Stimulated activated CD4-positive, alpha-beta T cell treated with anti-CD3 and anti-CD28 coated beads, Interleukin-12 subunit alpha, Interleukin-12 subunit beta, amount 100 ng/mL, for 24 hours (primary cell): ENCODE measurements around the gene KCNH2.
A peak's percentile ranks its signal among the peaks of the same experiment; 100 is the strongest.
"Not testable (repeated sequence)": the region's sequence is repeated elsewhere in the genome, so short reads cannot be mapped to it uniquely, and the experiment has no call there.

Experiments
- DNase-seq, 2 experiments: peaks; one replicate each; pipeline ENCODE4 v3.0.0-alpha.2; 2020; ENCODE audit warnings: low read depth in 2 of 2

KCNH2 gene, protein sequence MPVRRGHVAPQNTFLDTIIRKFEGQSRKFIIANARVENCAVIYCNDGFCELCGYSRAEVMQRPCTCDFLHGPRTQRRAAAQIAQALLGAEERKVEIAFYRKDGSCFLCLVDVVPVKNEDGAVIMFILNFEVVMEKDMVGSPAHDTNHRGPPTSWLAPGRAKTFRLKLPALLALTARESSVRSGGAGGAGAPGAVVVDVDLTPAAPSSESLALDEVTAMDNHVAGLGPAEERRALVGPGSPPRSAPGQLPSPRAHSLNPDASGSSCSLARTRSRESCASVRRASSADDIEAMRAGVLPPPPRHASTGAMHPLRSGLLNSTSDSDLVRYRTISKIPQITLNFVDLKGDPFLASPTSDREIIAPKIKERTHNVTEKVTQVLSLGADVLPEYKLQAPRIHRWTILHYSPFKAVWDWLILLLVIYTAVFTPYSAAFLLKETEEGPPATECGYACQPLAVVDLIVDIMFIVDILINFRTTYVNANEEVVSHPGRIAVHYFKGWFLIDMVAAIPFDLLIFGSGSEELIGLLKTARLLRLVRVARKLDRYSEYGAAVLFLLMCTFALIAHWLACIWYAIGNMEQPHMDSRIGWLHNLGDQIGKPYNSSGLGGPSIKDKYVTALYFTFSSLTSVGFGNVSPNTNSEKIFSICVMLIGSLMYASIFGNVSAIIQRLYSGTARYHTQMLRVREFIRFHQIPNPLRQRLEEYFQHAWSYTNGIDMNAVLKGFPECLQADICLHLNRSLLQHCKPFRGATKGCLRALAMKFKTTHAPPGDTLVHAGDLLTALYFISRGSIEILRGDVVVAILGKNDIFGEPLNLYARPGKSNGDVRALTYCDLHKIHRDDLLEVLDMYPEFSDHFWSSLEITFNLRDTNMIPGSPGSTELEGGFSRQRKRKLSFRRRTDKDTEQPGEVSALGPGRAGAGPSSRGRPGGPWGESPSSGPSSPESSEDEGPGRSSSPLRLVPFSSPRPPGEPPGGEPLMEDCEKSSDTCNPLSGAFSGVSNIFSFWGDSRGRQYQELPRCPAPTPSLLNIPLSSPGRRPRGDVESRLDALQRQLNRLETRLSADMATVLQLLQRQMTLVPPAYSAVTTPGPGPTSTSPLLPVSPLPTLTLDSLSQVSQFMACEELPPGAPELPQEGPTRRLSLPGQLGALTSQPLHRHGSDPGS

DNA sequence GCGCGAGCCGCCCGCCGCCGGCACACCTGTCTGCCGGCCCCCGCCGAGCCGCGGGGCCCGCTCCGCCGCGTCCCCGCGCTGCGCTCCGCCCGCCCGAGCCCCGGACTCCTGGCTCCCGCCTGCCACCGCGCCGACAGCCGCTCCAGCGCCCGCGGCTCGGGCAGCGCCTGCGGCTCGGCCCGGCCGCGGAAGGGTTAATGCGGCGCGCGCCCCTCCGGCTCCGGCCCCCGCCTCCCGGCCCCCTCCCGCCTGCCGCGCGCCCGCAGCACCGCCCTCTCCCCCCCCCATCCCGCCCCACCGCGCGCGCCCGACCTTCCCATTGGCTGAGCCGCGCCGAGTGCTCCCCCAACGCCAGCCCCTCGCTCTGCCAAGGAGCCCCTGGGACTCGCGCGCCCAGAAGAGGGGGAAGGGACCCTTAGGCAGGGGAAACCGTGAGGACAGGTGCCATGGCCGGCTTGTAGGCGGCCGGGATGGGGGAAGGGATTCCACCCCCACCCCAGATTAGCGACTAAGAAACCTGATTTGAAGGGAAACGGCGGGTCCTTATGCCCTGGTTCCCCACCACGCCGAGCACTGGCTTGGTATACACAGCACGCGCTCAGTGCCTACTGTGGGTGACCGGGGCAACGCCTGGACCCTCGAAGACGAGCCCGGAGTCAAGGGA, at the start of gene KCNH2:
Gene KCNH2, minus strand, starts transcription at position 196 of the 664 bp plus-strand sequence. CDS start 408 bp downstream, outside the sequence.
- no peak for DNase-seq

DNA sequence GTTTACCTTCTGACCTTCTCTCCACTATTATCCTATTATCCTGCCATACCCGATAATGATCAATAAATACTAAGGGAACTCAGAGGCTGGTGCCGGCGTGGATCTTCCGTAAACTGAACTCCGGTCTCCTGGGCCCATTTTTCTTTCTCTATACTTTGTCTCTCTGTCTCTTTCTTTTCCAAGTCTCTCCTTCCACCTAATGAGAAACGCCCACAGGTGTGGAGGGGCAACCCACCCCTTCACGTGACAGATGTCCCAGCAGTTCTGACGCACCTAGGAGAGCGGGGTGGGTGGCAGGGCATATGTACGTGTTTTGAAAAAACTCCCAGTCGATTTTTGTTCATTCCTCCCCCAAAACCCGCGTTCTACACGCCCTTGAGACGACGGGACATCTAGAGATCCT, 49.6 kb upstream of the KCNH2 start:
- DNase-seq, result not testable (repeated sequence)

DNA sequence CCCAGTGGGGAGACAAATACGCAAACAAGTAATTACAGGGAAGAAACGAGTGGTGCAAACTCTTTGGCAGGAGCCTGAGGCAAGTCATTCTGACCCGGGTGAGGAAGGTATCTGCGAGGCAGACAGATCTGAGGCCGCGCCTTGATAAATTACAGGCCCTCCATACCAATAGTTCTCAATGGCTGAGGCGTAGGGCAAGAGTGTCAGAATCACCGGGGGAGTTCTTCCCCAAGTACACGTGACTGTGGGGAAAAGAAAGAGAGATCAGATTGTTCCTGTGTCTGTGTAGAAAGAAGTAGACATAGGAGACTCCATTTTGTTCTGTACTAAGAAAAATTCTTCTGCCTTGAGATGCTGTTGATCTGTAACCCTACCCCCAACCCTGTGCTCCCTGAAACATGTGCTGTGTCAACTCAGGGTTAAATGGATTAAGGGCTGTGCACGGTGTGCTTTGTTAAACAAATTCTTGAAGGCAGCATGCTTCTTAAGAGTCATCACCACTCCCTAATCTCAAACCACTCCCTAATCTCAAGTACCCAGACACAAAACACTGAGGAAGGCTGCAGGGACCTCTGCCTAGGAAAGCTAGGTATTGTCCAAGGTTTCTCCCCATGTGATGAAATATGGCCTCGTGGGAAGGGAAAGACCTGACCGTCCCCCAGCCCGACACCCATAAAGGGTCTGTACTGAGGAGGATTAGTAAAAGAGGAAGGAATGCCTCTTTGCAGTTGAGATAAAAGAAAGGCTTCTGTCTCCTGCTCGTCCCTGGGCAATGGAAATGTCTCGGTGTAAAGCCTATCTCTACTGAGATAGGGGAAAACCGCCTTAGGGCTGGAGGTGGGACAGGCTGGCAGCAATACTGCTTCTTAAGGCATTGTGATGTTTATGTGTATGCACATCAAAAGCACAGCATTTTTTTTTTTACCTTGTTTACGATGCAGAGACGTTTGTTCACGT, 48.9 kb upstream of the KCNH2 start:
- not testable (repeated sequence) for DNase-seq

DNA sequence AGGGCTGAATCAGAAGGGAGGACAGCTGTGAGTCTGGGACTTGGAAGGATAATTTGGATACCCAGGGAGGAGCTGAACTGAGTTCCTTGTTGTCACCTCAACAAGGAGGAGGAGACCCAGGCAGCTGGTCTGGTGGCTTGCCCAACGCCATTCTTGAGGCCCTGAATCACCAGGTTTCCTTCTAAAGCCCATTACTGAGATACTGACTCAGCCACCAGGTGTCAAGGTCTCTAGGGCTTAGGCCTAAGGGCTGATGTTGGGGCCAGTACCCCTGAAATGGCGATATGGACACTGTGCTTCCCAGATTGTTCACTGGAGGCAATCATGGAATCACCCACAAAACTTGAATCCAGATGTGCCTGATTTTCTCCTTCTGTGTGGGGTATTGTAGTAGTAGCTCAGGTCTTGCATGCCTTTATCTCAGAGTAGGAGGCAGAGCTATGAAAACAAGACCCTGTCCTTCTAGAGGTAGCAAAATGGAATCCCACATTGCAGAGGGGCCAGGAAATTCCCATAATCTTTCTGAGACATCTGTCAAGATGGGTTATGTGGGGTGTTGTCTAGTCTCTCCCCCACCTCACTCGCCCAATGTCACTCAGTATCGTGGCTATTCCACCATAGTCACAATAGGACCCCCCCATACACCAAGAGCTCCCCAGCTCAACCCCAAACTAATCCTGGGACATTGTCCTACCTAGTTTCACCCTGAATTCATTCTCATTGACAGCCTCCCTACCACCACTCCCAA, 48.0 kb upstream of the KCNH2 start:
- DNase-seq, result no peak

DNA sequence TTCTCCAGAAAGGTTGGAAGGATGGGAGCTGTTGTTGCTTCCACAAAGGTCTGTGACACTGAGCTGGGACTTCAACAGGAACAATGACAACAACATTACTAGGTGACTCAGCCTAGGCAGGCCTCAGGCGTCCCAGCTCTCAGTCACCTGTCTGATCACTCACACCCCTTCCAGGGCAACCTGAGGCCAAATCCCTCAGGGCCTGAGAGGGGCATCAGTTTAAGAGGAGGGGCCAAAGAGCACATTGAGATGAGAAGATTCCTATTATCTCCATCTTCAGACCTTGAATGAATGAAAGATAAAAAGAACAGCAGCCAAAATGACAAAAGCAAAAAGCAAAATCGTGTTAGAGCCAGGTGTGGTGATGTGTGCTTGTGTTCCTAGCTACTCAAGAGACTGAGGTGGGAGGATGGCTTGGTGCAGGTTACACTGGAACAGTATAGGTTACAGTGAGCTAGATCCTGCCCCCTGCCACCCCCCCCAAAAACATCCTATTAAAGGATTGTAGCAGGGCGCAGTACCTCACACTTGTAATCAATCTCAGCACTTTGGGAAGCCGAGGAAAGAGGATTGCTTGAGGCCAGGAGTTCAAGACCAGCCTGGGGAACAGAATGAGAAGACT, 46.4 kb upstream of the KCNH2 start, which contains the start of gene ATG9B:
Gene ATG9B, minus strand, starts transcription at position 60 of the 622 bp plus-strand sequence. CDS start 71 bp downstream, outside the sequence.
- DNase-seq, result no peak

DNA sequence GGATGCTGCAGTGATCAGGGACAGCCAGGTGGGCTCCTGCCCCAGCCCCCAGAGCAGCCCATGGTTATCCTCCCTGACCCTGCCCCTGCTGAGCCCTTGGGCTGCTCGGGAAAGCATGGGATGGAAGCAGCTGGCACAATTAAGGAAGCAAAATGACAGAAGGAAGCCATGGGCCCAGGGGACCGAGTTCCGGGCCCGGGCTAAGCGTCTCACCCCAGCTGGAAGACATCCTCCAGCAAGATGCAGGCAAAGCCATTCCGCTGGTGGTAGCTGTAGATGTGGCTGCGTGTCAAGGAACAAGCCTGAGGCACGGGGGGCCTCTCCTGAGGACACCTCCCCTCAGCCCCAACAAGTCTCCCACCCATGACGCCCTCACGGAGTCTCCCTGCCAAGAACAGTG, 45.1 kb upstream of the KCNH2 start:
- no peak for DNase-seq

DNA sequence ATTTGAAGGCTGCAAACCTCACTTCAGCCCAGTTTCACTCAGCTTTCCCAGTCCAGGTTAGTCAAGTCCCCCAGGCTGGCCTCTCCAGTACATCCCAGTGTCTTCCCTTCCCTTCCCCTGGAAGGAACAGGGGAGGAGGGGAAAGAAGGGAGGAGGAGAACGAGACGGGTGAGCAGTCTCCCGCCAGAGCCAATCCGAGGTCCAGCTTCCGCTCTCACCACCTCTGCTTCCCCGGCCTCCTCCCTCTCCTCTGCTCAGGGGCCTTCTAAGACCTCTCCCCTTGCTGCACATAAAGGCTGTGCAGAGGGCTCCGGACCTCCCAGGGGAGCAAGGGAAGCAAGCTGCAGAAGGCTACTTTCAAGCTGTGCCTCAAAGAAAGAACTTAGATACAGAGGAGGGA, 42.1 kb upstream of the KCNH2 start:
- DNase-seq, result no peak

DNA sequence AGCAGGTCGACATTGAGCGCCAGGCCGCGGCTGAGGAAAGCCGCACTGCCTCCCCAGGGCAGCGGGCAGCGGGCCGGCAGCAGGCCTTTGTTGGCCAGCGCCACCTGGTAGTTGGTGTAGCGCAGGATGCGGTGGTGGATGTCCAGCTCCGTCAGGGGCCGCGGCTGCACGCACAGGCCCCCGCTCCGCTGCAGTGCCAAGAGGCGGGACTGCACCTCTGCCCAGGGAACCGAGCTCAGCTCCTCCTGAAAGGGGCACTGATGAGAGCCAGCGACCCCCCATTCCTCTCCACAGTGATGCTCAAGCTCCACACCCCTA, 41.0 kb upstream of the KCNH2 start:
- no peak for DNase-seq

DNA sequence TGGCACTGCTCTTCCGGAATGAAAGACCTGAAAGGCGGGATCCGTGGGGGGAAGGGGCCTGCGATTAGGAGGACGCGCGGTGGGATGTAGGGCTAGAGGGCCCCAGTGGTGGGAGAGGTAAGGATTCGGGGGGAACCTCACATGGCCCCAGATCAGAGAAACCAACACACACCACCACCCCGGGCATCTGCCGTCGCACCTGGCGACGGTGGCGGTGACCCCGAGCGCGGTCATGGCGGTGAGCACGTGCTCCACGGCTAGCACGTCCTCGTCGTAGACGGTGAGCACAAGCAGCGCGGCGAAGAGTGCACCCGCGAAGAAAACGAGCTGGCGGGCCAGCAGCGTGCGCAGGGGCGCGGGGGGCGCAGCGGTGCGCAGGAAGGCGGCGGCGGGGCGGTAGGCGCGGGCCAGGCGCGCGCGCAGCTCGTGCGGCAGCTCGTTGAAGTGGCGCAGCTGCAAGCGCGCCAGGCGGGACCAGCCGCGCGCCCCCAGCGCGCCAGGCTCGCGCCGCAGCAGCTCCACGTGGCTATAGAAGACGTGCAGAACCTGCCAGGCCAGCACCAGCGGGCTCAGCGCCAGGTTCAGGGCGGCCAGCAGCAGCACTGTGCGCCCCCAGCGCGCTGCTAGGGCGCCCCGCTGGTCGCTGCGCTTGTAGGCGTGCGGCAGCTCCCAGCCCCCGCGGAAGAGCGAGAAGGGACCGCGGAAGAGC, 40.5 kb upstream of the KCNH2 start:
- DNase-seq, result no peak

DNA sequence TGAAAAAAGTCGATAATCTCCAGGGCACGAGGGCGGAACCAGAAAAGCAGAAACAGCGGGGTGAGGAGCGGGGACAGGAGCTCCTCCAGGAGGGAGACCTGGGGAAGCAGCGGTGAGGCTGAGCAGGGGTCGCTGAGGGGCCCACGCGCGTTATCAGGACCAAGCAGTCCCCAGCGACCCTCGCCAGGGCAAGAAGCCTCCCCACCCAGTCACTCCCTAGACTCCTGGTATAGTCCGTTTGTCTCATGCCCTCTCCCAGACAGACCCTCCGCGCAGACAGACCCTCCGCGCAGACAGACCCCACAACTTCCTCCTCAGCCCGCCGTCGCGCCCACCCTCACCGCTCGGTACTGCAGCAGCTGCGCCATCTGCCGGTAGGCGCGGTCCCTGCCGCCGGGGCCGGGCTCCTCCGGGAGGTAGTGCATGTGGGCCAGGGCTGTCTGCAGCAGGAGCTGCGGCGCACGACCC, 39.9 kb upstream of the KCNH2 start:
- DNase-seq, result peak in 1 of 2 experiments; percentile 78

DNA sequence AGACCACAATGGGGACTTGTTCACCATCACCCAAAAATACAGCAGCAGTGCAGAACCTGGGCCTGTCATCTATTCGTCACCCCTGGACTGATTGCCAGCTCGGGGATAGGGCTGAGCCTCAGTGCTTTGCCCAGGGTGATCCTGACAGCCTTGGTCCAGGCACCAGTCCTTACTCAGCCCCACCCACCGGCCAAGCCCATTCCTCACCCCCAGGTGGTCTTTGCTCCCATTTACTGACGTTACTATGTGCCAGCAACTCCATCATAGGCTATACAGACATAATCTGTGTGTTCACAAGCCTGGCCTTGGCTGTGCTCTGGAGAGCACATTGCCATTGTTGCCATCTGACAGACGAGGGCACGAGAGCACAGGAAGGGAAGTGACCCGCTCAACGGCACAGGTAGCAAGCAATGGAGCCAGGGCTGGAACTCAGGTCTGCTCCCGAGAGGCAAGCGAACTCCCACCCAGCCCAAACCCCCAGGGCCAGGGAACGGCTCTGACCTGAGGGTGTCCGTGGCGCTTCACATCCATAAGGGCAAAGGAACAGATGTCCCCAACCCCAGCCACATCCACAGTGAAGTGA, 39.3 kb upstream of the KCNH2 start:
- no peak for DNase-seq

DNA sequence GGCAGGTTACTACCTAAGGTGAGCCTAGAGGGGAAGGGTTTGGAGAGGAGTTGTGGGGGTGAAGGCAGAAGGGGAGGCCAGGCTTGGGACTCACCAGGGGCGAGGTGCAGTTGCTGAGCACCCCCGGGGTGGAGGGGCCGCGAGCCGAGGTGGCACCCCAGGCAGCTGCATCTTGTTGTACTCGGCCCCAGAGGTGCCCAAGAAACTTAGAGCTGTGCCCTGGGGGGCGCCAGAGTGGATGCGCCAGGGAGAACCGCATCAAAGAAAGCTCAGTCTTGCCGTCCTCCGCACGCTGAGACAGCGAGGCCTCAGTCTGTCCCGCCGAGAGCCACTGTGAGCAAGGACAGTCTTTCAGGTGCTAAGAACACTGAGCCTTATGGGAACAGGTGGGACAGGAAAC, 38.8 kb upstream of the KCNH2 start:
- no peak for DNase-seq

DNA sequence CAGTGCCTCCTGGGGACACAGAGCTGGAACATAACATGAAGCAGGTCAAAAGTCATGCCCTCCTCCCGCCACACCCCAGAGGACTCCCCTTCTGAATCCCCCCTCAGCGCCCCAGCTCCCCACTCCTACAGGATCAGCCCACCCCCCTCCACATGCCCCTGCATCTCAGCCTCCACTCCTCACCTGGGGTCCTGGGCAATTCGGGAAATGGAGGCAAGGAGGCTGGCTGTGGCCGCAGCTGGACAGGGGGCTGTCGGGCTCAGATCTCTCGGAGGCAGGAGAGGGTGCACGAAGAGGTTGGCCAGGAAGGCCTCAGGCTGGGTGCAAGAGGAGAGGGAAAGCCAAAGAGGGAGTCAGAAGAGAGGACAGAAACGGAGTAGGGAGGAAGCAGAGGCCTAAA, 38.4 kb upstream of the KCNH2 start:
- DNase-seq, result no peak

DNA sequence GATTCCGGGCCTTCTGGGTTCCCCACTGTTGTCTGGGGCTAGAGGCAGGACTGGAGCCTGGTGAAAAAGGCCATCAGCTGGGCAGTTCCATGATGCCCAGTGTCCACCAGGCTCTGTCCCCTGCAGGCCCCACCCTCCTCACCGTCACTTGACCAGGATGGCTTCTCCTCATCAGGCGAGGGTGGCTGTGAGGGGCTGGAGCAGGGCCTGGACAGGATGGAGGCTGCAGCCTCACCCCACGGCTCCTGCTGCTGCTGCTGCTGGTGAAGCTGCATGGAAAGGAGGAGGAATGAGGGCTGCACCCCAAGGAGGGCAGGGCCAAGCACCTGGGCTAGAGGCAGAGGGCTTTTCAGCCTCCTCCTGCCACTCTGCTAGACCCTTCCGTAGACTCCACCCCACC, 37.8 kb upstream of the KCNH2 start:
- DNase-seq, result no peak

DNA sequence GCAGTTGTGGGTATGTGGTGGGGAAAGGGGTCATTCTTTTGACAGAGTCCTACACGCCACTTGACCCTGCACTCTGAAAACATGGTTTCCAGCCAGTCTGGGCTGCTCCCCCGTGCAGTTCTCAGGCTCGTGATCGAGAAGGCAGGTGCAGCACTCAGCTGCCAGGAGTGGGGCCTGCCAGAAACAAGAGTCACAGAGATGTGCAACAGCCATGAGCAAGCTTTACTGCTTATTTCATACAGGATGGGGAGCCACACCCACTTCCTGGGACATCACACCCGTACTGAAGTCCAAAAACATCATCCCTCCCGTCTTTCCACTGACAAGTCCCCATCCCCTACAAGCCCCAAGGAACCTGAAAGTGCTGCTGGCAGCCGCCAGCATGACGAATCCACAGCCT, 36.8 kb upstream of the KCNH2 start:
- DNase-seq, result no peak

DNA sequence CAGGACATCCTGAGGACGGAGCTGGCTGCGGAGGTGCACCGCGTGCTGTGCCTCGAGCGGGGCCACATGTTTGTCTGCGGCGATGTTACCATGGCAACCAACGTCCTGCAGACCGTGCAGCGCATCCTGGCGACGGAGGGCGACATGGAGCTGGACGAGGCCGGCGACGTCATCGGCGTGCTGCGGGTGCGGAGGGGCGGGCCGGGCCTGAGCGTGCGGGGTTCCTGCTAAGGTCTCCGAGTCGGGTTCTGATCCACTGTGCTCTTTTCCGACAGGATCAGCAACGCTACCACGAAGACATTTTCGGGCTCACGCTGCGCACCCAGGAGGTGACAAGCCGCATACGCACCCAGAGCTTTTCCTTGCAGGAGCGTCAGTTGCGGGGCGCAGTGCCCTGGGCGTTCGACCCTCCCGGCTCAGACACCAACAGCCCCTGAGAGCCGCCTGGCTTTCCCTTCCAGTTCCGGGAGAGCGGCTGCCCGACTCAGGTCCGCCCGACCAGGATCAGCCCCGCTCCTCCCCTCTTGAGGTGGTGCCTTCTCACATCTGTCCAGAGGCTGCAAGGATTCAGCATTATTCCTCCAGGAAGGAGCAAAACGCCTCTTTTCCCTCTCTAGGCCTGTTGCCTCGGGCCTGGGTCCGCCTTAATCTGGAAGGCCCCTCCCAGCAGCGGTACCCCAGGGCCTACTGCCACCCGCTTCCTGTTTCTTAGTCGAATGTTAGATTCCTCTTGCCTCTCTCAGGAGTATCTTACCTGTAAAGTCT, 35.8 kb upstream of the KCNH2 start:
- DNase-seq, result peak; percentile 66 to 80

DNA sequence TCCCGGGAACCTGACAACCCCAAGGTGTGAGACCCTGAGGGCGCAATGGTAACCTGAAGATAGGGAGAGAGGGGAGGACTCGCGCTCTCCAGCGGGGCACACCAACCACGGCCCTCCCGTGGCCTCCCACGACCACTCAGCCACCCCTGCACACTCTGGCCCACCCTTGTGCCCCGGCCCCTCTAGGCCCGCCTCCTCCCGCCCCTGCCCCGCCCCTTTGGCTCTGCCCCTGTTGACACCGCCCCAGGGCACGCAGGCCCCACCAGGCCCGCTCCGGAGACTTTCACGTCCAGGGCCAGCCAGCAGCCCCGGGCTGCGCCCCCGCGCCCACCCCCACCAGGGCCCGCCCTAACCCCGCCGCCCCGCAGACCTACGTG, 35.2 kb upstream of the KCNH2 start:
- no peak for DNase-seq
